Measurements from ENCODE around the gene SLC66A2.

Gene SLC66A2

GRCh38 chr18:79972720-79973119, 21.3 kb upstream of the SLC66A2 start:
- Histone ChIP-seq H3K27ac (replicated peaks) (no peak overlapping the region), H3K27me3 (ENCODE audit: insufficient read depth, poor library complexity, severe bottlenecking) (no peaks in the 10 kb centered on the region), H3K4me3 (replicated peaks; ENCODE audit: insufficient read depth, low read length) (no peak overlapping the region)
- DNase-seq (ENCODE audit: low read depth in 1 of 2, low spot score in 1 of 2): no peak
- TF ChIP-seq POLR2AphosphoS5 (IDR thresholded peaks at IDR 0.05; ENCODE audit: low read depth) (no peak), CTCF (IDR thresholded peaks at IDR 0.05; ENCODE audit: insufficient read depth, low read length) (no peak), REST (IDR thresholded peaks at IDR 0.05; ENCODE audit: insufficient replicate concordance, low read depth) (no peak)

GRCh38 chr18:79971986-79972385, 20.5 kb upstream of the SLC66A2 start:
- H3K27me3 ChIP-seq (ENCODE audit: insufficient read depth, poor library complexity, severe bottlenecking): no peaks in the 10 kb centered on the region
- TF ChIP-seq POLR2AphosphoS5 (IDR thresholded peaks at IDR 0.05; ENCODE audit: low read depth): peak; percentile 37; the same call in 1 of the 2 replicates
- TF ChIP-seq CTCF (IDR thresholded peaks at IDR 0.05; ENCODE audit: insufficient read depth, low read length): no peak
- DNase-seq (ENCODE audit: low read depth in 1 of 2, low spot score in 1 of 2): no peak
- no peak overlapping the region for H3K27ac ChIP-seq (replicated peaks)
- no peak overlapping the region for H3K4me3 ChIP-seq (replicated peaks; ENCODE audit: insufficient read depth, low read length)

- Histone ChIP-seq H3K4me3 (replicated peaks; ENCODE audit: insufficient read depth, low read length) (no peak overlapping the region), H3K27me3 (ENCODE audit: insufficient read depth, poor library complexity, severe bottlenecking) (no peaks in the 10 kb centered on the region), H3K27ac (replicated peaks) (no peak overlapping the region)
- DNase-seq (ENCODE audit: low read depth in 1 of 2, low spot score in 1 of 2): no peak
- TF ChIP-seq REST (IDR thresholded peaks at IDR 0.05; ENCODE audit: insufficient replicate concordance, low read depth) (no peak), GABPA (IDR thresholded peaks at IDR 0.05; ENCODE audit: low read depth) (no peak), CTCF (IDR thresholded peaks at IDR 0.05; ENCODE audit: insufficient read depth, low read length) (no peak), POLR2AphosphoS5 (IDR thresholded peaks at IDR 0.05; ENCODE audit: low read depth) (no peak; the same call in none of the 2 replicates), SPI1 (IDR thresholded peaks at IDR 0.05; ENCODE audit: borderline replicate concordance, low read depth) (no peak)
Measured at GRCh38 chr18:79971211-79971952, 19.9 kb upstream of the SLC66A2 start.
